Mesenteric fat pad (tissue), 1 donor: ENCODE results near the gene DNAJC28. TPM values are rescaled to one million over a fixed set of nuclear protein-coding genes. Genes with fewer than 3 reads are reported as not detected.

Source experiments
- total RNA-seq: library from RNA; stranded (reverse); fragmentation: NEBNext Ultra II Directional; extraction: Animal tissue kit (Norgen Biotek cat#: 25700); gene quantifications from one replicate; pipeline ENCODE4 v1.2.1, GENCODE V29; 2021
- donor health status: DM: yes; HTN: yes; CAD: no.

DNAJC28 gene
- total RNA-seq, 1 donor from 2014 or later = 1.6 TPM

Other genes starting within 250 kb of the DNAJC28 start
- gene IL10RB, start 225.3 kb downstream of the DNAJC28 start, total RNA-seq = 39.3 TPM
- 88.8 TPM for gene IFNAR1, start 166.7 kb downstream of the DNAJC28 start, total RNA-seq
- gene IFNGR2, start 88.3 kb downstream of the DNAJC28 start, total RNA-seq = 150 TPM
- 36.1 TPM for gene TMEM50B, start 11.7 kb downstream of the DNAJC28 start, total RNA-seq
- gene GART, start 50.4 kb upstream of the DNAJC28 start, total RNA-seq = 99.0 TPM
- gene SON, start 51.3 kb upstream of the DNAJC28 start, total RNA-seq = 258 TPM
- 5.7 TPM for gene DONSON, start 97.0 kb upstream of the DNAJC28 start, total RNA-seq
- 35.9 TPM for gene CRYZL1, start 150.0 kb upstream of the DNAJC28 start, total RNA-seq
- 268 TPM for gene ITSN1, start 150.8 kb upstream of the DNAJC28 start, total RNA-seq